Ureter (tissue), 1 donor: ENCODE results near the gene IDI2. TPM values are rescaled to one million over a fixed set of nuclear protein-coding genes. Genes with fewer than 3 reads are reported as not detected.

Source experiments
- DNase-seq: peaks from one replicate; pipeline ENCODE4 v3.0.0-alpha.2; 2020; ENCODE audit warnings: low spot score
- total RNA-seq: library from RNA; stranded (reverse); gene quantifications from one replicate; pipeline ENCODE4 v1.2.4, GENCODE V29; 2023
- donor health status: DM: yes; HTN: yes; CAD: no.

IDI2 gene
- total RNA-seq, 1 donor from 2014 or later, result not detected

GRCh38 chr10:1007583-1007982 is 18.1 kb downstream of the IDI2 start:
- no peak for DNase-seq

- no peak for DNase-seq
Measured at GRCh38 chr10:1006573-1006972, 19.1 kb downstream of the IDI2 start.

- DNase-seq, result no peak
Measured at GRCh38 chr10:1003884-1004670, 21.6 kb downstream of the IDI2 start.

- DNase-seq, result no peak
Measured at GRCh38 chr10:1002425-1003006, 23.1 kb downstream of the IDI2 start.

GRCh38 chr10:997266-998022 is 28.2 kb downstream of the IDI2 start:
- DNase-seq, result no peak

GRCh38 chr10:996031-996430 is 29.6 kb downstream of the IDI2 start:
- no peak for DNase-seq

GRCh38 chr10:995559-995926 is 30.1 kb downstream of the IDI2 start:
- DNase-seq, result no peak

GRCh38 chr10:994836-995558 is 30.7 kb downstream of the IDI2 start:
- DNase-seq, result no peak

- no peak for DNase-seq
Measured at GRCh38 chr10:992871-993270, 32.8 kb downstream of the IDI2 start.

GRCh38 chr10:992467-992866 is 33.2 kb downstream of the IDI2 start:
- DNase-seq, result no peak

- no peak for DNase-seq
Measured at GRCh38 chr10:990808-991207, 34.9 kb downstream of the IDI2 start.

- DNase-seq, result no peak
Measured at GRCh38 chr10:988667-989545, 36.8 kb downstream of the IDI2 start.

- DNase-seq, result peak; percentile 99
Measured at GRCh38 chr10:987870-988666, 37.6 kb downstream of the IDI2 start, which contains the start of gene GTPBP4. TSS of gene GTPBP4 (plus strand) at chr10:988434. CDS start at chr10:988480, 46 bp downstream.

- no peak for DNase-seq
Measured at GRCh38 chr10:987620-987869, 38.1 kb downstream of the IDI2 start.

- DNase-seq, result no peak
Measured at GRCh38 chr10:986881-987619, 38.6 kb downstream of the IDI2 start.

- no peak for DNase-seq
Measured at GRCh38 chr10:986137-986825, 39.4 kb downstream of the IDI2 start.

- no peak for DNase-seq
Measured at GRCh38 chr10:985361-985760, 40.3 kb downstream of the IDI2 start.

- no peak for DNase-seq
Measured at GRCh38 chr10:983971-984655, 41.5 kb downstream of the IDI2 start.

GRCh38 chr10:983401-983800 is 42.3 kb downstream of the IDI2 start:
- no peak for DNase-seq
